KMS-11 (cell line): ENCODE measurements around the gene FBXL7.
A peak's percentile ranks its signal among the peaks of the same experiment; 100 is the strongest.

Source experiments
- H2AFZ ChIP-seq: fragments of 200-600 bp; sonication (generic); 2 replicates; pipeline ENCODE4 v1.6.1; 2016; ENCODE audit warnings: antibody characterized with exemption, mixed run types, low read depth
- H3K27ac ChIP-seq: fragments of 200-600 bp; sonication (generic); 2 replicates; pipeline ENCODE4 v1.6.1; 2016; ENCODE audit warnings: mild to moderate bottlenecking, mixed run types
- H3K27me3 ChIP-seq: fragments of 200-600 bp; sonication (generic); 2 replicates; pipeline ENCODE4 v1.6.1; 2017; ENCODE audit warnings: mild to moderate bottlenecking, low read depth, mixed run types, moderate library complexity; ENCODE audit not compliant: insufficient read depth
- H3K36me3 ChIP-seq: fragments of 200-600 bp; sonication (generic); 2 replicates; pipeline ENCODE4 v1.6.1; 2017; ENCODE audit warnings: mild to moderate bottlenecking, mixed run types; ENCODE audit not compliant: insufficient read depth
- H3K4me1 ChIP-seq: fragments of 200-600 bp; sonication (generic); 2 replicates; pipeline ENCODE4 v1.6.1; 2016; ENCODE audit warnings: mild to moderate bottlenecking, low read depth, mixed run types; ENCODE audit not compliant: poor library complexity, severe bottlenecking
- H3K4me2 ChIP-seq: fragments of 200-600 bp; sonication (generic); 2 replicates; pipeline ENCODE4 v1.7.0; 2016; ENCODE audit warnings: mild to moderate bottlenecking, mixed run types
- H3K4me3 ChIP-seq: fragments of 200-600 bp; sonication (generic); IDR thresholded peaks from 2 replicates; pipeline ENCODE4 v1.6.1; 2017; ENCODE audit warnings: low read depth, low read length, mixed read lengths; ENCODE audit not compliant: insufficient read depth
- H3K79me2 ChIP-seq: fragments of 200-600 bp; sonication (generic); 2 replicates; pipeline ENCODE4 v1.6.1; 2016; ENCODE audit warnings: low read depth, mixed run types; ENCODE audit not compliant: insufficient read depth
- H3K9ac ChIP-seq: fragments of 200-600 bp; sonication (generic); 2 replicates; pipeline ENCODE4 v1.6.1; 2016; ENCODE audit warnings: mild to moderate bottlenecking, mixed run types
- H4K20me1 ChIP-seq: fragments of 200-600 bp; sonication (generic); 2 replicates; pipeline ENCODE4 v1.6.1; 2016; ENCODE audit warnings: mild to moderate bottlenecking, mixed run types; ENCODE audit not compliant: insufficient read depth
- TF ChIP-seq, protein P1 (sequence below): fragments of 200-600 bp; sonication (generic); conservative IDR thresholded peaks from 2 replicates; pipeline ENCODE4 v1.6.1; 2017; ENCODE audit warnings: low read depth, mild to moderate bottlenecking, antibody characterized with exemption, low read length, moderate library complexity, mixed read lengths

FBXL7 gene

GRCh38 chr5:15501091-15501791 lies 1.3 kb downstream of the FBXL7 start:
- H3K36me3 ChIP-seq = 0 out of 2 replicates have a peak, but pooled peaks cover 3% of the 10 kb centered on the region
- peaks cover 42% of the 10 kb centered on the region for H3K4me1 ChIP-seq
- TF ChIP-seq, protein P1, sequence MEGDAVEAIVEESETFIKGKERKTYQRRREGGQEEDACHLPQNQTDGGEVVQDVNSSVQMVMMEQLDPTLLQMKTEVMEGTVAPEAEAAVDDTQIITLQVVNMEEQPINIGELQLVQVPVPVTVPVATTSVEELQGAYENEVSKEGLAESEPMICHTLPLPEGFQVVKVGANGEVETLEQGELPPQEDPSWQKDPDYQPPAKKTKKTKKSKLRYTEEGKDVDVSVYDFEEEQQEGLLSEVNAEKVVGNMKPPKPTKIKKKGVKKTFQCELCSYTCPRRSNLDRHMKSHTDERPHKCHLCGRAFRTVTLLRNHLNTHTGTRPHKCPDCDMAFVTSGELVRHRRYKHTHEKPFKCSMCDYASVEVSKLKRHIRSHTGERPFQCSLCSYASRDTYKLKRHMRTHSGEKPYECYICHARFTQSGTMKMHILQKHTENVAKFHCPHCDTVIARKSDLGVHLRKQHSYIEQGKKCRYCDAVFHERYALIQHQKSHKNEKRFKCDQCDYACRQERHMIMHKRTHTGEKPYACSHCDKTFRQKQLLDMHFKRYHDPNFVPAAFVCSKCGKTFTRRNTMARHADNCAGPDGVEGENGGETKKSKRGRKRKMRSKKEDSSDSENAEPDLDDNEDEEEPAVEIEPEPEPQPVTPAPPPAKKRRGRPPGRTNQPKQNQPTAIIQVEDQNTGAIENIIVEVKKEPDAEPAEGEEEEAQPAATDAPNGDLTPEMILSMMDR = no peak
- H3K4me2 ChIP-seq = peak overlapping the region; percentile 96
- peak overlapping the region; percentile 41; the same call in 1 of the 2 replicates for H3K9ac ChIP-seq
- peaks cover 47% of the 10 kb centered on the region for H3K79me2 ChIP-seq
- H4K20me1 ChIP-seq = no peaks in the 10 kb centered on the region
- peak overlapping the region; percentile 51; the same call in 1 of the 2 replicates for H2AFZ ChIP-seq
- no peaks in the 10 kb centered on the region for H3K27me3 ChIP-seq
- H3K27ac ChIP-seq = peak overlapping the region; percentile 57
- peak overlapping the region; percentile 52 for H3K4me3 ChIP-seq

DNA sequence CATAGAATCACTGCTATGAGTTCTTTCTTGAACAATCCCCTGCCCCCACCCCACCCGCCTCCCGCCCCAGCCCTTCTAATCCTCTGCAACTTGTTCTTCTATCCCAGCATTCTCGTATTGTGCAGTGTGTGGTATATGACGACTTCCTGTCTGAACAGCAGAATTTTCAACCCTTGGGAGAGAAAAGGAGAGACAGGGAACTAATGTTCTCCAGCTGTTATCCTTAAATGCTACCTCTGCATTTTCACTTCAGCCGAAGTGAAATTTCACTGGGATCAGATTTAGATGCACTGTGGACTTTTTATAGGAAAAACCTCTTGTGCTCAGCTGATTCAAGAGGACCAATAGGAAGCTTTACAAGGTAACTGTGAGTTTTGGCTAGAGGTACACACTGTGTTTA lies 2.2 kb downstream of the FBXL7 start:
- Histone ChIP-seq H3K9ac (peak overlapping the region; percentile 41; the same call in 1 of the 2 replicates), H3K4me3 (no peak overlapping the region), H4K20me1 (no peaks in the 10 kb centered on the region), H3K79me2 (peaks cover 50% of the 10 kb centered on the region), H3K36me3 (0 out of 2 replicates have a peak, but pooled peaks cover 3% of the 10 kb centered on the region), H3K4me1 (peaks cover 42% of the 10 kb centered on the region), H2AFZ (peak overlapping the region; percentile 51), H3K27me3 (no peaks in the 10 kb centered on the region), H3K4me2 (peak overlapping the region; percentile 96), H3K27ac (peak overlapping the region; percentile 57)
- TF ChIP-seq, protein P1 = no peak

GRCh38 chr5:15506146-15506545 lies 6.2 kb downstream of the FBXL7 start:
- H3K36me3 ChIP-seq = 0 out of 2 replicates have a peak, but pooled peaks cover 3% of the 10 kb centered on the region
- H3K9ac ChIP-seq = no peak overlapping the region
- no peak overlapping the region for H2AFZ ChIP-seq
- no peak overlapping the region for H3K4me2 ChIP-seq
- no peak overlapping the region for H3K4me3 ChIP-seq
- no peaks in the 10 kb centered on the region for H4K20me1 ChIP-seq
- H3K79me2 ChIP-seq = peaks cover 65% of the 10 kb centered on the region
- H3K4me1 ChIP-seq = peaks cover 33% of the 10 kb centered on the region
- no peak overlapping the region for H3K27ac ChIP-seq
- H3K27me3 ChIP-seq = no peaks in the 10 kb centered on the region
- TF ChIP-seq, protein P1 = no peak

GRCh38 chr5:15506897-15507296 lies 6.9 kb downstream of the FBXL7 start:
- Histone ChIP-seq H4K20me1 (no peaks in the 10 kb centered on the region), H3K79me2 (peaks cover 66% of the 10 kb centered on the region), H3K27me3 (no peaks in the 10 kb centered on the region), H3K9ac (no peak overlapping the region), H2AFZ (no peak overlapping the region), H3K27ac (no peak overlapping the region), H3K4me2 (no peak overlapping the region), H3K4me1 (peaks cover 33% of the 10 kb centered on the region), H3K36me3 (0 out of 2 replicates have a peak, but pooled peaks cover 3% of the 10 kb centered on the region), H3K4me3 (no peak overlapping the region)
- TF ChIP-seq, protein P1 = no peak
